ENCODE data around the gene PTPRE.

- TF ChIP-seq CTCF (IDR thresholded peaks at IDR 0.05) (no peak), POLR2AphosphoS5 (IDR thresholded peaks at IDR 0.05) (no peak)
These were observed 72.1 kb downstream of the PTPRE start for GRCh38 chr10:127979045-127979444.

Data from breast epithelium (tissue), 3 donors.